WI38 (cell line): Measurements from ENCODE around the gene CTNNA2.

ENCODE experiments used
- H3K4me3 ChIP-seq: 2 replicates; pipeline ENCODE4 v1.5.1; 2011; ENCODE audit warnings: low read depth, mild to moderate bottlenecking, control low read depth, low read length
- CTCF ChIP-seq: IDR thresholded peaks from 2 replicates; pipeline ENCODE4 v1.5.1; 2012; ENCODE audit warnings: low read depth, mild to moderate bottlenecking, control low read depth, low read length

The CTNNA2 gene

GRCh38 chr2:80461505-80462197, 948.8 kb downstream of the CTNNA2 start:
- H3K4me3 ChIP-seq: no peak overlapping the region
- TF ChIP-seq CTCF: no peak

GRCh38 chr2:80462654-80463053, 949.8 kb downstream of the CTNNA2 start:
- no peak overlapping the region for H3K4me3 ChIP-seq
- TF ChIP-seq CTCF: no peak

GRCh38 chr2:80464275-80464674, 951.4 kb downstream of the CTNNA2 start:
- H3K4me3 ChIP-seq: no peak overlapping the region
- no peak for TF ChIP-seq CTCF

- TF ChIP-seq CTCF: no peak
- no peak overlapping the region for H3K4me3 ChIP-seq
Measured at GRCh38 chr2:80467262-80467811, 954.5 kb downstream of the CTNNA2 start.

- no peak overlapping the region for H3K4me3 ChIP-seq
- no peak for TF ChIP-seq CTCF
Measured at GRCh38 chr2:80469428-80469827, 956.6 kb downstream of the CTNNA2 start.

GRCh38 chr2:80473069-80473468, 960.2 kb downstream of the CTNNA2 start:
- no peak for TF ChIP-seq CTCF

GRCh38 chr2:80473796-80474195, 960.9 kb downstream of the CTNNA2 start:
- TF ChIP-seq CTCF: no peak
- H3K4me3 ChIP-seq: no peak overlapping the region

More at GRCh38 chr2:80473069-80473468, 960.2 kb downstream of the CTNNA2 start:
- no peak overlapping the region for H3K4me3 ChIP-seq
